Iris pigment epithelial cell (primary cell): ENCODE results near the gene COMT.
"Not testable (repeated sequence)": the region's sequence is repeated elsewhere in the genome, so short reads cannot be mapped to it uniquely, and the experiment has no call there.

Source experiments
- DNase-seq: peaks from one replicate; pipeline ENCODE4 v3.0.0-alpha.2; 2011; ENCODE audit warnings: low read depth

The COMT gene

DNA sequence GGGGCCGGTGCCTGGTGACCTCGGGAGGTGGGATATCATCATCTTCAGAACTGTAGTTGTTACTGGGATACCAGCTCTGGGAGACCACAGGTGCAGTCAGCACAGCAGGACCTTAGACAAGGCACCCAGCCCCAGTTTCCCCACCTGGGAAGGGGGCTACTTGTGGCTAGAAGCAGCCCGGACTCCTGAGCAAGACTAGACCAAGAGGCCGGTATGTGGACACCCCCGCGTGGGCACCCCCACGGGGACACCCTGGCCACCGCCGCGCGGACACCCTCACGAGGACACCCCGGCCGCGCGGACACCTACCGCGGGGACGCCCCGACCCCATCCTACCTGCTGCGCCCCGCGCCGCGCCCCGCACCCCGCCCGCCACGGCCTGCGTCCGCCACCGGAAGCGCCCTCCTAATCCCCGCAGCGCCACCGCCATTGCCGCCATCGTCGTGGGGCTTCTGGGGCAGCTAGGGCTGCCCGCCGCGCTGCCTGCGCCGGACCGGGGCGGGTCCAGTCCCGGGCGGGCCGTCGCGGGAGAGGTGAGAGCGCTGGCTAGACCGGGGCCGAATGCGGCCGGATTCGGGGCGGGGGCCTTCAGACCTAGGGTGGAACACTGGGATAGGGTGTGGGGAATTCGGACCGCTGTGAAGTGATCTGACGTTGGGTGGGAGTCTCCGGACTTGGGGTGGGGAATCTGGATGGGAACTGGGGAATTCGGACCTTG is at the start of gene COMT, which contains the start of gene TXNRD2:
Gene COMT (plus strand): TSS at position 408 of the 718 bp plus-strand sequence. CDS start 20,755 bp downstream, outside the sequence.
Gene TXNRD2 (minus strand): TSS at position 454 of the 718 bp plus-strand sequence. CDS start 15 bp downstream, at position 439.
- DNase-seq = peak; percentile 55

DNA sequence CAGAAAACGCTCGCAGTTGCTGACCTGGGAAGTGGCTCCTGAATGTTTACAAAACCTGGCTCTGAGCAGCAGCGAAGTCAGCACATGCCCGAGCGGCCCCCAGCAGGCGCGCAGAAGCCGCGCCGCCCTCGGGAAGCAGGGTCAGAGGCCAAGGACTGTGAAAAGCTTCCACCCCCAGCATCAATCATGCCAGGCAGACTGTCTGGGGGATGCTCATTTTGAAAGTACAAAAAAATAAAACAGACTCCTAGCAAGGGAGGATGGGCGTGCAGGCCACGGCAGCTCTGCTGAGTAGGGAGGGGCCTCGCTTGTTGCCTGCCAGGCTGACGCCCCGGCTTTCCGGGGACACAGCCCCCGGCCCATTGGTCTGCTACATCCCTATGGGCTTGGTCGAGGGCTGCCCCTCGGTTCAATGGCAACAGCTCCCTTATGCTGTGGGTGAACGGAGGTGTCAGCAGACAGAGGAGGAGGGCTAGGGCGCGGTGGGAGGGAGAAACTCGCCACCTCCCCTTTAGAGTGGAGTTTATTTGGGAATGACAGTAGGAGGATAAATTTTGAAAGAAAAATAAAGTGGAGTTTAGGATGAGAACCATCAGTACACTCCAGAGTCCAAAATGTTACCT is 49.2 kb upstream of the COMT start:
- DNase-seq = peak; percentile 58

DNA sequence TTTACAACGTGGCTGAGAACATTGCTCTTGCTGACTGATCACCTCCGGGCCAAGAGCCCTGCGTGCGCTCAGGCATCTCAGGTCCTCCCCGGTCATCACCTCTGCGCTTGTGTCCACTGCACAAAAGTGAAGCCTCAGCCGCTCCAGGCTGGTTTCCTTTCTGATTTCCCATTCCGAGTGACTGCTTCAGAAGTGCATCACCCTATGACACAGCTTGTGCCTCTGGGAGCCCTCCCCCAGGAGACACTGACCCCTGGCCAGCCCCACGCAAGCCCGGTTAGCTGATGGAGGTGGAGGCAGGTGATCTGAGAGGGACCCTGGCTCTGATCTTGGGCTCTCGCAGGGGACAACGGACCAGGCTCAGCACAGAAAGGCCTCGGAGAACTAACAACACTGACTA is 48.6 kb upstream of the COMT start:
- DNase-seq = peak; percentile 35

DNA sequence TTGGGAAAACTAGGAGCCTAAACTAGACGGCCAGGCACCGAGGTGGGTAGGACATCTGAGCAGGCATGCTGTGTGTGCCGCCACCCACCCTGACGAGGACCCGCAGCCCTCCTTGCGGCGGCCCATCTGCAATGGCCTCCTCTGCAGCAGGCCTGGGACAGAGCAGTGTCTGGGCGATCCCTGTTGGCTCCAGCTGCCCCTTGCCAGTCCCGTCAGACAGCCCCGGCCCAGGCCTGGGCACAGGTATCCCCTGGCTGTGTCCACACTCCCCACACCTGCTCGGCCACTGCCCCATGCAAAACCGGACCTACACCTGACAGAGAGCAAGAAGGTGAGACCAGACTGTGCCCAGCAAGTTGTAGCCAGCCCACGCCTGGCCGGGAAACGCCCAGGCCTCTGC is 48.2 kb upstream of the COMT start:
- no peak for DNase-seq

DNA sequence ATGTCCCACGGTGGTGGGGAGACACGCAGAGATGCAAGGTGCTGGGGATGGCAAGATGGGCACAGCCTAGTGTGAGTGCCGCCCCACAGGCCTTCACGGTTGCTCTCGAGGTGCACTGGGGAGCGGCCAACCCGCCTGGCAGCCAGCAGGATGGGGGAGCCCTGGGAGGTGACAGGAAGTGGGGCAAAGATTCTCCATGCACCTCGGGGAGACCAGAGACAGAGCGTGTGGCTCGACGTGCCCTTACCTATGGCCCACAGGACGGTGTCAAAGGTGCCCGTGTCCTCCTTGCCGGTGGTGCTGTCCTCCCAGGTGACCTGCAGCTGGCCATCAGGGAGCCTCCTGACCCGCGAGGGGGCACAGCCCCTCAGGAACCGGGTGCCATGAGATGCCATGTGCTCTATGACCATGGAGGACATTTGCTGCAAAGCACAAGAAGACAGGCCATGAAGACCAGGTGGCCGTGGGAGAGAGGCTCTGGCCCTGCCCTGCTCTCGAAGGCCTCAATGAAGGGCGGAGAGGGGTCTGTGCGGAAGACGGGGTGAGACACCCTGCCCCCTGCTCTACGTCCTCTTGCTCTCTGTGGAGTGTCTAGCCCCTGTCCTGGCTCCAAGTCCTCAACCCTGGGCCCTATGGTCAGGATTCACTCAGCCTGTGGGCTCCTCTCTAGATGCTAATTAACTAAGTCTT is 46.3 kb upstream of the COMT start:
- DNase-seq = no peak

DNA sequence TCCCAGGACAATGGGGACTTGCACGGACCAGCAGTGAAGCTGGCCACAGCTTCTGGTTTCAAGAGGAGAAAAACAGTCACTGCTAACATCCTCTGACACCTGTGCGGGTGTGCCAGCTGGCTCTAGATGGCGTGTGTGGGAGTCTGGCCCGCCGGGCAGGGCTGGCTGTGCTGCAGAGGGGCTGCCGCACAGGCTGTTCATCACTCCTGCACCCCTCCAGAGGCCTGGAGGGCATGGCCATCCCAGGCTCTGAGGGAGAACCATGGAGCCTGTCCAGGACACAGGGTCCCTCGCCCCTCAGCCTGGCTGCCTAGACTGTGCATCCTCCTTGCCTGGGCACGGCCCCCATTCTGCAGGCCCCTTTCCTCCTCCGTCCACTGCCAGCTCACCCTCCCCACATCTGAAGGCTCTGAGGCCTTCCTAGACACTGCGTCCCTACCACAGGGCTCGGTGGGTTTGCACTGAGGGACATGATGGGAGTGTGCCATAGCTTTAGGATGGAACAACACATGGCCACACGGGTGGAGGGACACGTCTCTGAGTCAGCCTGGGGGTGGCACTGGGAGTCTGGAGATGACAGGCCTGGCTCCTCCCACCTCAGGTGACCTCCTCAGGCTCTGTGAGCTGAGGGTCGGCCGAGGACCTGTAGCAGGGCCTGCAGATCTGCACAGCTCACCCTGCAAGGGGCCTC is 44.8 kb upstream of the COMT start:
- DNase-seq = no peak

DNA sequence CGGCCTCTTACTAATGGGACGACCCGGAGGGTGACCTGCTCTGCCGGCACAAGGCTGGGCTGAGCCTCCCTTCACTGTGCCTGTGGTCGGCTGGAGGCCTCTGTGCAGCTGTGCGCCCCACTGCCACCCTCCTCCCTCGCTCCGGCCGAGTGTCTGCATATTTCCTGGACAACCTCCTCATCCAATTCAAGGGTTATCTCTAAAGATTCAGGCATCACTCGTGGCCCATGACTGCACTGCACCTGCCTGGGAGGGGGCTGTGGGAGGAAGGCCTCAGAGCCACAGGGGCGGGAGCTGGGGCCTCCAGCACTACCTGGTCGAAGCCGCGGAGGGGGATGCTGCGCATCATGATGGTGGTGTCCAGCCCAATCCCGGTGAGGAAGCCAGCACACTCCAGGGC is 43.8 kb upstream of the COMT start:
- DNase-seq = no peak

DNA sequence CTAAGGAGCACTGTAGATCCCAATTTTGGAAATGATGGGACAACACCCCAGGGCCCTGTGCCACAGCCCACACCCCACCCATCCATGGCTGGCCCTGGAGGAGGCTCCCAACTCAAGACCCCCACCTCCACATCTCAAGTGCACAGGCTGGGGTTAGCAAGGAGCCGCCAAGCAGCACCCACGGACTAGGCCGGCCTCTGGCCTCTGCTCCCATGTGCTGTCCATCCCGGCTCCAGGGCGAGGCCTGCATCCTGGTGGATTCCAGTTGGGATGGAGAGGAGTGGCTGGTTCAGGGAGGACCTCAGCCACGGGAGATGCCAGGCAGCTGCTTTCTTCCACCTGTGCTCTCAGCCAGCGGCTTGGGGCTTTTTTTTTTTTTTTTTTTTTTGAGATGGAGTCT is 43.4 kb upstream of the COMT start:
- no peak for DNase-seq

DNA sequence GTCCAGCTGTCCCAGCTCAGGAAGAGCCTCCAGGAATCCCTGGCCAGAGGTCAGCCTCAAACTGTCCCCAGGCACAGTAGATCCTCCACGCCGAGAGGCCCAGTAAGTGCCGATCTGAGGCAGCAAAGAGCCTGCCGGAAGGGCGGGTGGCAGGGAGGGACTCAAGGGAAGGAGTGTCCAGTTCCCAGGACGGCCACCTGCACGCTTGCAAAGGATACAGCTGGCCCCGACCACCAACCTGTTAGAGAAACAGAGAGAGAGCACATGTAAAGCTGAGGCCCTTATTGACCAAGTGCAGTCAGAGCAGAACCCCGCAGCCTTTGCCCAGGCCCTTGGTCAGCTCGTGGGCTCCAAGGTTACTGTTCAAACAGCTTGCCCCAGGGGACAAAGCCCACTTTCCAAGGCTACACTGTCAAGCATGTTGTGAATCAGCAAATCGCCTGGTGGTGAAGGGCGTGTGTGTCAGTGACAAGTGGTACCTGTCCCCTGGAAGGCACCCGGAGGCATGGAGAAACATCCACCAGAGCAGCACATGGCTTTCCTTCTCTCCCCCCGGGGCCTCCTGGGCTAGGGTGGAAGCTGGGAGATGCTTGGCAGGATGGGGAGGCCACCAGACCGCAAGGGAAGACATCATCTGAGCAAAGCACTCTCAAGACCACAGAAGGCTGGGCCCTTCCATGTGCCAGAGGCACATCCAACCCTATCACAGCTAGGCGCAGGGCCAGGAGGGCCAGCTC is 42.6 kb upstream of the COMT start:
- DNase-seq = no peak

DNA sequence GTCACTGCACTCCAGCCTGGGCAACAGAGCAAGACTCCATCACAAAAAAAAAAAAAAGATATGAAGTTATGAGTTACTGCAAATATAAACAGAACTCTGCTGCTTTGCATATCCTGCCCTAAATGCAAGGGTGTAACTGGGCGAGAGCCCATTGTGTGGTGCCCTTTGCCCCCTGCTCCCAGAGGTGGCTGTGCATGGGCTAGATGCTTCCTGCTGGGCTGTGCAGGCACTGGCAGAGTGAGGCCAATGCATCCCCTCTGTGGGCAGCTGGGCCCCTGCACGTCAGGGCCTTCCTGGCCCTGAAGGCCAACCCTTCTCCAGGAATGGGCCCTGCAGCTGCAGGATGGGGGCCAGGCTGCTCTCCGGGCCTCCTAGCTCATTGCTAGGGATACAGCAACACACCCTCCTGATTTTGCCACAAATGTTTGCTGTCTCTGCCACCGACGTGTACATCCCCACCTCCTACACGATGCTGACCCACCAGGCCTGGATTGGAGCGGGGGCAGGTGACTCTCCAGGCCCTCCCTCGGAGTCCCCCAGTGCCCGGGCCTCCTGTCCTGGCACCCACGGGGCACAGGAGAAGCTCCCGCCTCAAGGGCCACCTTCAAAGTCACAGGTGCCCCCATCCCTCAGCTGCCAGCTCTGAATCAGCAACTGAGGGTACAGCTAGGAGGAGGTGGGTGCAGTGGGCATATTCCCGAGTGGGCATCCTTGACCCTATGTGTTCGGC is 40.7 kb upstream of the COMT start:
- no peak for DNase-seq

DNA sequence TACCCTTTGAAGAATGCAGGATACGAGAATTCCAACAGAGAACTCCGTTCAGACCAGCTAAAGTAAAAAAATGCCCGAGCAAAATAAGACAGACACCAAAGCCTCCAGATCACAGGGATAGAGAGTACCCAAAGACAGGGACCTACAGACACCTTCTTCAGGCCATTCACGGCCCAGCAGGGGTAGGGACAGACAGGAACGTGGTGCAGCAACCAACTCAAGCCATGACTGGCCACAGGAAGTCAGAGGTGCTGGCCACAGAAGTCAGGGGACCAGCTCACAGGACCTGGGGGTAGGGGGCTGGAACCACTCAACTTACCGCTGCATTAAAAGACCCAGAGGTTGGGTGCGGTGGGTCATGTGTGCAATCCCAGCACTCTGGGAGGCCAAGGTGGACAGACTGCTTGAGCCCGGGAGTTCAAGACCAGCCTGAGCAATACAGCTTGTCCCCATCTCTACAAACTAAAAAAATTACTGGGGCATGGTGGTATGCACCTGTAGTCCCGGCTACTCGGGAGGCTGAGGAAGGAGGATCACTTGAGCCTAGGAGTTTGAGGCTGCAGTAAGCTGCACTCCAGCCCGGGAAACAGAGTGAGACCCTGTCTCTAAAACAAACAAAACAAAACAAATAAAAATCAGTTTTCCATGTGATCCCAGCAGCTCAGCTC is 39.9 kb upstream of the COMT start:
- DNase-seq = no peak

DNA sequence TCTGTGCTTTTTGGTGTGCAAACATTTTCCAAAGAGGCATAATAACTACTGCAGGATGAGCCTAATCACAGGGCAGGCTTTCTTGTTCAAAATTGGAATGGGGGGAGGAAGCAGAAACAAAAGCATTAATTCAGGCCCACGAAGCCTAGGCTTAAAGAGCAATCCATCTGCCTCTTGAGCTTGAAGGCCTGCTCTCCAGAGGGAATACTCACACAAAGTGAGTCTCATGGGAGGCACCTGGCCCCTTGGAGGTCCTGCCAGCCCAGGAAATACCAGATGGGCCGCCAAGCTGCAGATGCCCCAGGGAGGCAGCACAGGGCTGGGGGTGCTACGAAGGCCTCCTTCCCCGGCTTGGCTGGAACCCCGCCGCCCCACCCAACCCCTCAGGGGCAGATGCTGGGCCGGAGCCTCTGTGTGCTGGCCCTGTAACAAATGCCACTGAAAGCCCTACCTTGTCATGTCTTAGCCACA is 39.3 kb upstream of the COMT start:
- no peak for DNase-seq

DNA sequence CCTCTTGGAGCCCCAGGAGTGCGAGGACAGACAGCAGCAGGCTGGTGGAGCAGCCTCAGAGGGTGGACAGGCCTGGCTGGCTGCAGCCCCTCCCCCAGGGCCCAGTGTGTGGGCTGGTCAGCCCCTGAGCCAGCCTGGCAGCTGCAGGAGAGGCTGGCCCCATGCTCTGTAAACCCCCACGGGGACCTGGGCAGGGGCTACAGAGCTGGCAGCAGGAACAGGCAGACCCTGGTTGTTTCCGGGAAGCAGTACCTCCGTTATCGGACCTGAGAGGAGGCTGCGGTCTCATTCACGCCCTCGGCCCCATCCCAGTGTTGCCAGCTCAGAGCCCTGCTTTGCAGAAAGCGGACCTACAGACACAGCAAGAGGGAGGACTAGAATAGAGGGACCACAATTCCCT is 38.5 kb upstream of the COMT start:
- no peak for DNase-seq

DNA sequence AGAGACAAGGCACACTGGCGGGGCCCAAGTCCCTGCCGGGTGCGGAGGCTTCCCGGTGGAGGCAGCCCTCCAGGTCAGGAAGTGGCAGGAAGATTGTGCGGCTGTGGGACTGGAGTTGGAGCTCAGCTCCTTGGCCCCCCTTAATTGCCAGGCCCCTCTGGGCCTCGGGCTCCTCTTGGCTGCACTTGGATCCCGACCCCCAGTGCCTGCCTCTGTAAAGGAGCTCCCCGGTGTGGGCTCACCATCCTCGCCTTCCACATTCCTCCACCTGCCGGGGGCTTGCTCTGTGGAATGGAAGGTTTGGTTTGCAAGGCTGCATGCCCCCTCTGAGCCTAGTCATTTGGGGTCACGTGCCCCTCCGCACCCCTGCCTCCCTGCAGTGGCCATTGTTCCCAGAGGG is 38.1 kb upstream of the COMT start:
- no peak for DNase-seq

DNA sequence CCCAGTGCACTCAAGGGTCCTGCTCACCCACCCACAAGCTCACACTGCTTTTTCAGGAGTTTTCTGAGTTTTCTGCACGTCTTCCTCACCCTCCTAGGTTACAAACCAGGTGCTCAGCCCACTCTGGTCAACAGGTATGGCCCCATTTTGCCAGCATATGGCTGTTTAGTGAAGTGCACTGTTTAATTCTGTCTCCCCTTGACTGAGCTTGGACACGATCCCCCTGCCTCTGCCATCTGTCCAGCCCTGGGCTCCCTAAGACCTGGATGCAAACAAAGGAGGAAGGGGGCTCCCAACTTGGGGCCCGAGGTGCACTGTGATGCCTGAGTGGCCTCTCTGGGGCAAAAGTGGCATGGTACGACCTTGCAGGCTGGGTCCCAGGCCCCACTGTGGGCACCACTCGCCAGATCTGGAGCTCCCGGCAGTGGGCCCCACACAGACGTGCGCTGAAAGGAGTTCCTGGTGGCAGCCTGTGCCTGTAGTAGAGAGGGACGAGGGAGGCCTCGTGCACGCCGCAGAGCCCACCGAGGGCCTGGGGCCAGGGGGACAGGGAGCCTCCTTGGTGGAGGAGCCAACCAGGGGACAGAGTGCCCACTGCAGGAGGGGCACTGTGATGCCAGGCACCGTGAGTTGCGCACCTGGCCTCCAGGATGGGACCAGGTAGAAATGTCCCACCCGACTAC is 37.3 kb upstream of the COMT start:
- no peak for DNase-seq

DNA sequence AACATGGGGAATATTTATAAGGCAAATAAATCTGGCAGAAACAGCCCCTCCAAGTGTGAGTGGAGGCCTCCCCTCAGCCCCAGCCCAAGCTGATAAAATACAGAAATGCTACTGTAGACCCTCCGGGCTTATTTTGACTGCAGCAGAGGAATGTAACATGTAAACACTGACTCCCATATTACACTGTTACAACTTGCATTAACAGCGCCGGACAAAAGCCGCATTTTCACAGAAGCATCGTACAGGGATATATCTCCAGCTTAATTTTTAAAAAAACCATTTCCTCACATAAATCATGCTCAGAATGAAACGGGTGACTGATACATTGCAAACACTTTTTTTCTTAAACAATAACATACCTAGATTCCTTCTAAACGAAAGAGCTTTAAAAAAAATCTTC is 36.6 kb upstream of the COMT start:
- no peak for DNase-seq

DNA sequence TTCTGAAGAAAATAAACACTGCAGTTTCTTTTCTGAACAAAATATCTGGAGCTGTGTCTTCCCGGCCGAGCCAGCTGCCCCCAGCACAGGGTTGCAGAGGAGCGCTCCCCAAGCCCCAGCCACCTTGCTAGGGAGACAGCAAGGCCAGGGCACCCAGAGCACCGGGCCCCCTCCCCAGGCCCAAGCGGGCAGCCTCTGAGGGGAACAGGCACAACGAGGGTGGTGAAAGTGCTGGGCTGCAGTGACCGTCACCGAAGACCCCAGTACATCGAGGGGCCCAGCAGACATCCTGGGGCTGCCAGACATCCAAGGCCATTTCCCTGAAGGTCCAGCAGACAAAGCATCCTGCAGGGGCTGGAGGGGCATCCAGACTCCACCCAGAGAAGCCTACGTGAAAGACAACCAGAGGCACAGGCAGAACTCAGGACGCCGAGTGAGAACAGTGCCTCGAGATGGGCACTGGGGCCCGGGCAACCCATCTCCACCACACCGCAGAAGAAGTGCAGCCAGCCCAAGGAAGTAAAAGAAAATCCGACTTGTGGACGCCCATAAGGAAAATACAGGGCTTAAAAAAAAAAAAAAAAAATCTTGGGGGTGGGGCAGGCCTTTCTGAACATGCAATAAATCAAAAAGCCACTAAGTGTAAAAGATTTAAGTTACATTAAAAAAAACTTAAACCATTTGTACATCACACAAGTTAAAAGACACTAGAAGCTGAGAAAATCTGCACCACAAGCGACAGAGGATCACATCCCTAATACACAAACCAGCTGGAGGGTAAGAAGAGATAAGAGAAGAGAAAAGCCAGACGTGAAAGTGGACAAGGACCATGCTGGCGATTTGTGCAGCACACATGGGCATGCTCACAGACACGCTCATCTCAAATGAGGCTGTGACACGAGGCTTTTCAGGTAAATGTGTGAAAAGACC is 36.0 kb upstream of the COMT start:
- no peak for DNase-seq

DNA sequence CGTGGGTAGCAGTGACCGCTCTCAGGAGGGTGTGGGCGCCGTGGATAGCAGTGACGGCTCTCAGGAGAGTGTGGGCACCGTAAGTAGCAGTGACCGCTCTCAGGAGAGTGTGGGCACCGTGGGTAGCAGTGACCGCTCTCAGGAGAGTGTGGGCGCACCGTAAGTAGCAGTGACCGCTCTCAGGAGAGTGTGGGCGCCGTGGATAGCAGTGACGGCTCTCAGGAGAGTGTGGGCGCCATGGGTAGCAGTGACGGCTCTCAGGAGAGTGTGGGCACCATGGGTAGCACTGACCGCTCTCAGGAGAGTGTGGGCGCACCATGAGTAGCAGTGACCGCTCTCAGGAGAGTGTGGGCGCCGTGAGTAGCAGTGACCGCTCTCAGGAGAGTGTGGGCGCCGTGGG is 34.7 kb upstream of the COMT start:
- DNase-seq = not testable (repeated sequence)

DNA sequence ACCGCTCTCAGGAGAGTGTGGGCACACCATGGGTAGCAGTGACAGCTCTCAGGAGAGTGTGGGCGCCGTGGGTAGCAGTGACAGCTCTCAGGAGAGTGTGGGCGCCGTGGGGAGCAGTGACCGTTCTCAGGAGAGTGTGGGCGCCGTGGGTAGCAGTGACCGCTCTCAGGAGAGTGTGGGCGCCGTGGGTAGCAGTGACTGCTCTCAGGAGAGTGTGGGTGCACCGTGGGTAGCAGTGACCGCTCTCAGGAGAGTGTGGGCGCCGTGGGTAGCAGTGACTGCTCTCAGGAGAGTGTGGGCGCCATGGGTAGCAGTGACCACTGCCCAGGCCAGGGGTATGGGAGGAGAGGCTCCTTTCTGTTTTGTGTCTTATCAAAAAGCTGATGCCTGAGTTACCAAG is 33.7 kb upstream of the COMT start:
- not testable (repeated sequence) for DNase-seq
